Pancreas (tissue), 10 donors: Measurements from ENCODE around the gene GLS. TPM values are rescaled to one million over a fixed set of nuclear protein-coding genes. Genes with fewer than 3 reads are reported as not detected.

ENCODE experiments used
- ATAC-seq, 4 donors: fragments of 200-7000 bp; cut with Tn5 transposase; one replicate each; pipeline versions ENCODE4 v1.8.0 to v1.9.1; 2020; ENCODE audit warnings: mild to moderate bottlenecking in 4 of 4, moderate library complexity in 4 of 4
- DNase-seq, 6 donors: peaks; one replicate each; pipeline ENCODE4 v3.0.0-alpha.2; 2020
- FAIRE-seq: peaks from 2 replicates; lab custom pipeline; 2012; peaks lifted over from hg19 to GRCh38; lab: Jason Lieb, UNC
- H3K27ac ChIP-seq, 4 donors: fragments of 200-600 bp; sonication (generic); 1 replicate in 3 of 4; 2 replicates in 1 of 4; pipeline versions ENCODE4 v1.5.0 to v1.8.0; 2020
- H3K27me3 ChIP-seq, 4 donors: fragments of 200-600 bp; one replicate each; pipeline ENCODE4 v1.8.0; 2021
- H3K36me3 ChIP-seq, 3 donors: fragments of 200-600 bp; sonication (generic) in 1 of 3; one replicate each; pipeline versions ENCODE4 v1.5.0 to v1.8.0; 2020 to 2021
- H3K4me1 ChIP-seq, 3 donors: fragments of 200-600 bp; one replicate each; pipeline ENCODE4 v1.8.0; 2021
- H3K4me3 ChIP-seq, 4 donors: fragments of 200-600 bp; sonication (generic) in 2 of 4; one replicate each; pipeline versions ENCODE4 v1.5.0 to v1.8.0; 2020 to 2021
- H3K9me3 ChIP-seq, 4 donors: fragments of 200-600 bp; one replicate each; pipeline ENCODE4 v1.8.0; 2021
- WGBS, 2 donors: extraction: QIAGEN DNeasy Blood & Tissue Kit; methylation state at CpG; one replicate each; pipeline ENCODE4 v1.1.7; 2013; 5-methylcytosine and 5-hydroxymethylcytosine counted together
- intact Hi-C, 3 donors: fragments of 100-400 bp; cut with DNase I; formaldehyde crosslinking; loops; one replicate each; pipeline versions ENCODE4 v1.11.1 to v1.14.2; 2022
- polyA plus RNA-seq, 2 donors: library from polyadenylated mRNA; stranded (reverse); fragments of 200-250 nt; gene quantifications; one replicate each; pipeline ENCODE4 v1.2.3, GENCODE V29; 2013
- total RNA-seq, 6 donors: library from RNA; stranded (reverse); fragmentation: NEBNext Ultra II Directional in 4 of 6; extraction: Animal tissue kit (Norgen Biotek cat#: 25700) in 4 of 6; gene quantifications; one replicate each; pipeline versions ENCODE4 v1.2.1 to v1.2.4, GENCODE V29; 2021 to 2023
- TF ChIP-seq, protein P1 (sequence below), 4 donors: fragments of 200-600 bp; sonication (generic) in 3 of 4; IDR thresholded peaks; one replicate each; pipeline versions ENCODE4 v1.5.0 to v1.8.0; 2021; ENCODE audit warnings: antibody characterized with exemption in 4 of 4
- donor health status: healthy with polysubstance abuse.
- donor health status: DM: no; HTN: no; CAD: no; lungs with moderate emphysema.
- donor health status: DM: no; HTN: no; CAD: no.
- donor health status: control.
- donor health status: control.
- donor health status: Bipolar disorder and iron deficiency.
- donor health status: DM: yes; HTN: yes; CAD: no.
- donor health status: DM: no; HTN: no; CAD: no.
- donor health status: DM: no; HTN: no; CAD: no.
- donor health status: DM: yes; HTN: yes; CAD: no.

The GLS gene
- total and polyA plus RNA-seq, 8 donors: 20.5 to 84.4 (median 51.6) TPM

GRCh38 chr2:190999058-190999457 is 118.4 kb downstream of the GLS start:
- TF ChIP-seq, protein P1, sequence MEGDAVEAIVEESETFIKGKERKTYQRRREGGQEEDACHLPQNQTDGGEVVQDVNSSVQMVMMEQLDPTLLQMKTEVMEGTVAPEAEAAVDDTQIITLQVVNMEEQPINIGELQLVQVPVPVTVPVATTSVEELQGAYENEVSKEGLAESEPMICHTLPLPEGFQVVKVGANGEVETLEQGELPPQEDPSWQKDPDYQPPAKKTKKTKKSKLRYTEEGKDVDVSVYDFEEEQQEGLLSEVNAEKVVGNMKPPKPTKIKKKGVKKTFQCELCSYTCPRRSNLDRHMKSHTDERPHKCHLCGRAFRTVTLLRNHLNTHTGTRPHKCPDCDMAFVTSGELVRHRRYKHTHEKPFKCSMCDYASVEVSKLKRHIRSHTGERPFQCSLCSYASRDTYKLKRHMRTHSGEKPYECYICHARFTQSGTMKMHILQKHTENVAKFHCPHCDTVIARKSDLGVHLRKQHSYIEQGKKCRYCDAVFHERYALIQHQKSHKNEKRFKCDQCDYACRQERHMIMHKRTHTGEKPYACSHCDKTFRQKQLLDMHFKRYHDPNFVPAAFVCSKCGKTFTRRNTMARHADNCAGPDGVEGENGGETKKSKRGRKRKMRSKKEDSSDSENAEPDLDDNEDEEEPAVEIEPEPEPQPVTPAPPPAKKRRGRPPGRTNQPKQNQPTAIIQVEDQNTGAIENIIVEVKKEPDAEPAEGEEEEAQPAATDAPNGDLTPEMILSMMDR (IDR thresholded peaks at IDR 0.05): no peak
- Histone ChIP-seq H3K27ac (no peak overlapping the region), H3K4me3 (no peak overlapping the region), H3K4me1 (no peaks in the 10 kb centered on the region), H3K27me3 (no peaks in the 10 kb centered on the region), H3K9me3 (no peaks in the 10 kb centered on the region), H3K36me3 (peaks cover 5 to 69% (median 31%) of the 10 kb centered on the region in 3 donors)
- DNase-seq (no peak), ATAC-seq (no peak), FAIRE-seq (no peak)
- intact Hi-C loops: no loop called here
- 81 to 84% methylated on average over 7 of the region's 7 CpGs for WGBS, 2 donors

GRCh38 chr2:190999949-191000665 is 119.5 kb downstream of the GLS start:
- H3K4me3 ChIP-seq: no peak overlapping the region
- intact Hi-C loops: no loop called here
- FAIRE-seq: no peak
- no peak for DNase-seq
- TF ChIP-seq, protein P1 (IDR thresholded peaks at IDR 0.05): no peak
- WGBS, 2 donors: 89 to 92% methylated on average over 9 of the region's 9 CpGs
- H3K27me3 ChIP-seq: no peaks in the 10 kb centered on the region
- ATAC-seq: no peak
- H3K36me3 ChIP-seq: peaks cover 5 to 69% (median 29%) of the 10 kb centered on the region in 3 donors
- H3K9me3 ChIP-seq: no peaks in the 10 kb centered on the region
- H3K4me1 ChIP-seq: no peaks in the 10 kb centered on the region
- no peak overlapping the region for H3K27ac ChIP-seq

DNA sequence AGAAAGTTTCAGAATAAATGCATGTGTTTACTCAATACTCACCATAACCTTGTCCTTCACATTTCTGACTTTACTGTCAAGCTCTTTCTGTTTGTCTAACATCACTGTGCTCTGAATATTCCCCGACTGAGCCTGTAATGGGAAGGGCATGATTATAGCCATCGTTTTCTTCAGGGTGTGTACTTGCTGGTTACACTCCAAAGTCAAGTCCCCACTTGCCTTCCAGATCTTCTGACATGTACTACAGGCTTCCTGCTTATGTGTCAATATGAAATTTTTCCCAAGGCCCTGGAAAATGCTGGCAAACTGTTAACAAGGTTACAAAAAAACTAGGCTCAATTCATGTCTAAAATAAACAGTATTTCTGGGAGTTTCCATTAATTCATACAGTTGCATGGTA is 120.4 kb downstream of the GLS start:
- TF ChIP-seq, protein P1 (IDR thresholded peaks at IDR 0.05): no peak
- ATAC-seq: peak; percentile 59 to 76 (median 68)
- H3K36me3 ChIP-seq: peaks cover 5 to 69% (median 29%) of the 10 kb centered on the region in 3 donors

GRCh38 chr2:191001624-191002023 is 121.0 kb downstream of the GLS start:
- Histone ChIP-seq H3K27me3 (no peaks in the 10 kb centered on the region), H3K36me3 (peaks cover 5 to 69% (median 34%) of the 10 kb centered on the region in 3 donors), H3K9me3 (no peaks in the 10 kb centered on the region), H3K4me1 (no peaks in the 10 kb centered on the region), H3K27ac (peak overlapping the region in 1 of 4 donors; percentile 11), H3K4me3 (no peak overlapping the region)
- ATAC-seq (no peak), FAIRE-seq (no peak), DNase-seq (no peak)
- 67 to 80% methylated on average over 3 of the region's 3 CpGs for WGBS, 2 donors
- TF ChIP-seq, protein P1 (IDR thresholded peaks at IDR 0.05): no peak
- intact Hi-C loops: no loop called here

More for the DNA sequence above, 120.4 kb downstream of the GLS start:
- H3K27me3 ChIP-seq: no peaks in the 10 kb centered on the region
- 10 to 23% methylated on average over 2 of the region's 2 CpGs for WGBS, 2 donors
- no peaks in the 10 kb centered on the region for H3K9me3 ChIP-seq
- H3K27ac ChIP-seq: peak overlapping the region in 1 of 4 donors; percentile 11
- no peaks in the 10 kb centered on the region for H3K4me1 ChIP-seq
- H3K4me3 ChIP-seq: no peak overlapping the region
- intact Hi-C loops: no loop called here
- FAIRE-seq (no peak), DNase-seq (no peak)
